H1 (cell line): Measurements from ENCODE around the gene GNAS. TPM values are rescaled to one million over a fixed set of nuclear protein-coding genes. Genes with fewer than 3 reads are reported as not detected.

Experiments used
- CTBP2 ChIP-seq: IDR thresholded peaks from 2 replicates; pipeline ENCODE4 v1.7.0; 2011; ENCODE audit warnings: borderline replicate concordance, mild to moderate bottlenecking, moderate library complexity, mixed read lengths, low read length; ENCODE audit not compliant: insufficient read depth, insufficient read length
- CTCF ChIP-seq, 3 experiments: IDR thresholded peaks; 1 replicate in 2 of 3; 2 replicates in 1 of 3; pipeline versions ENCODE4 v1.5.1 to v1.6.1; 2011; ENCODE audit warnings: low read length in 3 of 3, mild to moderate bottlenecking in 3 of 3, inconsistent platforms in 2 of 3, low read depth in 1 of 3, moderate library complexity in 1 of 3; ENCODE audit not compliant: insufficient read depth in 1 of 3; ENCODE audit errors: control extremely low read depth in 1 of 3
- EGR1 ChIP-seq: IDR thresholded peaks from 2 replicates; pipeline ENCODE4 v1.6.1; 2011; ENCODE audit warnings: low read depth, low read length, borderline replicate concordance
- EP300 ChIP-seq, 2 experiments: IDR thresholded peaks; 1 replicate in 1 of 2; 2 replicates in 1 of 2; pipeline ENCODE4 v1.6.1; 2011 to 2012; ENCODE audit warnings: low read depth in 2 of 2, low read length in 2 of 2, mild to moderate bottlenecking in 2 of 2, borderline replicate concordance in 1 of 2, inconsistent platforms in 1 of 2, moderate library complexity in 1 of 2
- EZH2 ChIP-seq: fragments of 200-600 bp; sonication (generic); IDR thresholded peaks from 2 replicates; pipeline ENCODE4 v1.7.1; 2012; ENCODE audit warnings: low read depth, mild to moderate bottlenecking, moderate library complexity, low read length, inconsistent platforms; ENCODE audit not compliant: severe bottlenecking
- HDAC6 ChIP-seq: IDR thresholded peaks from one replicate; pipeline ENCODE4 v1.7.1; 2012; ENCODE audit warnings: low read depth, mild to moderate bottlenecking, inconsistent platforms, low read length, moderate library complexity
- KDM4A ChIP-seq: IDR thresholded peaks from one replicate; pipeline ENCODE4 v1.7.1; 2012; ENCODE audit warnings: low read depth, mild to moderate bottlenecking, moderate library complexity, low read length, inconsistent platforms; ENCODE audit not compliant: severe bottlenecking
- MAFK ChIP-seq: IDR thresholded peaks from 2 replicates; pipeline ENCODE4 v1.6.1; 2012; ENCODE audit warnings: low read depth, mild to moderate bottlenecking, improper control_type of control experiment, low read length
- MAX ChIP-seq: IDR thresholded peaks from 2 replicates; pipeline ENCODE4 v1.6.1; 2012; ENCODE audit warnings: inconsistent platforms
- PHF8 ChIP-seq: fragments of 200-600 bp; sonication (generic); conservative IDR thresholded peaks from 2 replicates; pipeline ENCODE4 v1.7.1; 2012; ENCODE audit warnings: low read depth, mild to moderate bottlenecking, inconsistent platforms, low read length, moderate library complexity
- RBBP5 ChIP-seq: IDR thresholded peaks from 2 replicates; pipeline ENCODE4 v1.7.1; 2012; ENCODE audit warnings: low read depth, mild to moderate bottlenecking, inconsistent platforms, low read length, moderate library complexity, borderline replicate concordance
- RFX5 ChIP-seq: IDR thresholded peaks from 2 replicates; pipeline ENCODE4 v1.6.1; 2011; ENCODE audit warnings: low read depth, low read length, improper control_type of control experiment, borderline replicate concordance
- RNF2 ChIP-seq: fragments of 200-900, 300-1000 bp; sonication (generic); IDR thresholded peaks from 2 replicates; pipeline ENCODE4 v1.7.1; 2016; ENCODE audit warnings: borderline replicate concordance, low read depth, mild to moderate bottlenecking, antibody characterized with exemption, low read length; ENCODE audit not compliant: poor library complexity, severe bottlenecking; ENCODE audit errors: missing control alignments
- RXRA ChIP-seq: IDR thresholded peaks from 2 replicates; pipeline ENCODE4 v1.6.1; 2011; ENCODE audit warnings: low read depth, mild to moderate bottlenecking, low read length, moderate library complexity; ENCODE audit not compliant: insufficient read depth
- TAF1 ChIP-seq: IDR thresholded peaks from 2 replicates; pipeline ENCODE4 v1.6.1; 2011; ENCODE audit warnings: mild to moderate bottlenecking, low read depth, low read length
- TBP ChIP-seq: IDR thresholded peaks from 2 replicates; pipeline ENCODE4 v1.6.1; 2011; ENCODE audit warnings: low read depth, low read length, improper control_type of control experiment
- ZNF274 ChIP-seq: IDR thresholded peaks from 2 replicates; pipeline ENCODE4 v1.7.0; 2012; ENCODE audit warnings: low read length, borderline replicate concordance; ENCODE audit errors: extremely low read depth
- polyA plus RNA-seq, 7 experiments: library from polyadenylated mRNA; depleted of rRNA in 3 of 7; stranded (reverse) in 5 of 7; unstranded in 2 of 7; fragments of >200 nt in 5 of 7; fragments of 200-250 nt in 2 of 7; gene quantifications; 1 replicate in 5 of 7; 2 replicates in 1 of 7; 4 replicates in 1 of 7; pipeline versions ENCODE4 v1.2.1 to v1.2.3, GENCODE V29; 2011 to 2013; ENCODE audit warnings: missing spikeins in 2 of 7, mixed read lengths in 2 of 7
- total RNA-seq: library from RNA; stranded (reverse); fragmentation: NEBNext Ultra II Directional; extraction: Animal tissue kit (Norgen Biotek cat#: 25700); gene quantifications from 2 replicates; pipeline ENCODE4 v1.2.1, GENCODE V29; 2021
- TF ChIP-seq, protein P1 (sequence below): IDR thresholded peaks from 2 replicates; pipeline ENCODE4 v1.6.1; 2012; ENCODE audit warnings: low read length, inconsistent platforms

The GNAS gene
- total and polyA plus RNA-seq, 2 of the 8 experiments (the other 6 are each of a cell fraction or from before 2014, with no cell fraction given): 989 to 1,613 TPM

DNA sequence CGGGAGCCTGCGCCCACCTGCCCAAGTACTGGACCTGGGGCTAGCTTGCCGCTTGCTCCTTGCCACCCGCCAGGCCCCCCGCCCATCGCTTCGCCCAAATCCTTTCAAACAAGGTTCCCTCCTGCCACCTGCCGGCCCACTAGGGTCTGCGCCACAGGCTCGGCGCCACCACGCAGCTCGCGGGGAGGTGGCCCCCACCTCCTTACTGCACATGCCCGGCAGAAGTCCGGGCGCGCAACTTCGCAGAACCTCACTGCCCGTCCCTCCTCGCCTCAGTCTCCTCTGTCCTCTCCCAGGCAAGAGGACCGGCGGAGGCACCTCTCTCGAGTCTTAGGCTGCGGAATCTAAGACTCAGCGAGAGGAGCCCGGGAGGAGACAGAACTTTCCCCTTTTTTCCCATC is 13.0 kb upstream of the GNAS start (continued):
- no peak for TF ChIP-seq KDM4A
- no peak for TF ChIP-seq EP300 (IDR thresholded peaks at IDR 0.05; ENCODE audit: borderline replicate concordance in 1 of 2, low read depth in 2 of 2, low read length in 2 of 2)
- TF ChIP-seq EGR1: no peak
- no peak; the same call in 1 of the 2 replicates for TF ChIP-seq TBP
- no peak for TF ChIP-seq MAFK
- no peak for TF ChIP-seq RBBP5
- TF ChIP-seq RNF2: no peak
- TF ChIP-seq RXRA: no peak
- peak; percentile 64 to 71 (median 67) for TF ChIP-seq CTCF (IDR thresholded peaks at IDR 0.05; ENCODE audit: control extremely low read depth in 1 of 3, insufficient read depth in 1 of 3, low read depth in 1 of 3, low read length in 3 of 3)
- TF ChIP-seq ZNF274: no peak
- TF ChIP-seq HDAC6: no peak
- TF ChIP-seq MAX: peak; percentile 68
- no peak for TF ChIP-seq EZH2
- TF ChIP-seq, protein P1, sequence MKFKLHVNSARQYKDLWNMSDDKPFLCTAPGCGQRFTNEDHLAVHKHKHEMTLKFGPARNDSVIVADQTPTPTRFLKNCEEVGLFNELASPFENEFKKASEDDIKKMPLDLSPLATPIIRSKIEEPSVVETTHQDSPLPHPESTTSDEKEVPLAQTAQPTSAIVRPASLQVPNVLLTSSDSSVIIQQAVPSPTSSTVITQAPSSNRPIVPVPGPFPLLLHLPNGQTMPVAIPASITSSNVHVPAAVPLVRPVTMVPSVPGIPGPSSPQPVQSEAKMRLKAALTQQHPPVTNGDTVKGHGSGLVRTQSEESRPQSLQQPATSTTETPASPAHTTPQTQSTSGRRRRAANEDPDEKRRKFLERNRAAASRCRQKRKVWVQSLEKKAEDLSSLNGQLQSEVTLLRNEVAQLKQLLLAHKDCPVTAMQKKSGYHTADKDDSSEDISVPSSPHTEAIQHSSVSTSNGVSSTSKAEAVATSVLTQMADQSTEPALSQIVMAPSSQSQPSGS: no peak
- TF ChIP-seq RFX5: no peak
- TF ChIP-seq CTBP2: no peak
- TF ChIP-seq TAF1: peak; percentile 59; the same call in 1 of the 2 replicates
- no peak for TF ChIP-seq PHF8
